Prostate gland (tissue), 2 donors: ENCODE data around the gene POLD3. TPM values are rescaled to one million over a fixed set of nuclear protein-coding genes. Genes with fewer than 3 reads are reported as not detected.

Experiments used
- DNase-seq: peaks from one replicate; pipeline ENCODE4 v3.0.0-alpha.2; 2019; ENCODE audit warnings: low spot score
- H3K27ac ChIP-seq, 2 donors: fragments of 200-600 bp; sonication (generic); 2 replicates each; pipeline ENCODE4 v1.5.1; 2017 to 2019
- H3K27me3 ChIP-seq: fragments of 200-600 bp; sonication (generic); replicated peaks from 2 replicates; pipeline ENCODE4 v1.5.1; 2019; ENCODE audit not compliant: insufficient read depth
- H3K36me3 ChIP-seq, 2 donors: fragments of 200-600 bp; sonication (generic); 1 replicate in 1 of 2; 2 replicates in 1 of 2; pipeline versions ENCODE4 v1.5.1 to v1.8.1; 2017 to 2019
- H3K4me1 ChIP-seq: fragments of 200-600 bp; sonication (generic); replicated peaks from 2 replicates; pipeline ENCODE4 v1.5.1; 2019
- H3K4me3 ChIP-seq, 2 donors: fragments of 200-600 bp; sonication (generic); 2 replicates each; pipeline ENCODE4 v1.5.1; 2017 to 2019
- H3K9me3 ChIP-seq: fragments of 200-600 bp; sonication (generic); 2 replicates; pipeline ENCODE4 v1.5.1; 2017
- CTCF ChIP-seq, 4 experiments: fragments of 200-600 bp in 2 of 4; fragments of 450-650 bp in 2 of 4; sonication (generic) in 2 of 4; IDR thresholded peaks; 1 replicate in 3 of 4; 2 replicates in 1 of 4; pipeline ENCODE4 v1.5.1; 2016 to 2019; ENCODE audit warnings: antibody characterized with exemption in 4 of 4, mild to moderate bottlenecking in 2 of 4, moderate library complexity in 2 of 4
- POLR2A ChIP-seq: fragments of 450-650 bp; IDR thresholded peaks from one replicate; pipeline ENCODE4 v1.6.1; 2016; ENCODE audit warnings: antibody characterized with exemption, mild to moderate bottlenecking
- POLR2AphosphoS5 ChIP-seq: sonication (generic); formaldehyde crosslinking; IDR thresholded peaks from one replicate; pipeline ENCODE4 v1.6.1; 2017; ENCODE audit warnings: antibody characterized with exemption
- WGBS: methylation state at CpG from one replicate; pipeline ENCODE4 v1.1.5; 2018; 5-methylcytosine and 5-hydroxymethylcytosine counted together
- intact Hi-C: fragments of 100-400 bp; cut with DNase I; formaldehyde crosslinking; loops from one replicate; pipeline ENCODE4 v1.14.2; 2022
- total RNA-seq, 2 donors: library from RNA; depleted of rRNA; stranded (reverse); fragments of >200 nt; gene quantifications; one replicate each; pipeline ENCODE4 v1.1.0, GENCODE V29; 2016

Gene POLD3
- total RNA-seq, 2 donors from 2014 or later: 9.0 to 11.8 TPM

- Histone ChIP-seq H3K36me3 (no peaks in the 10 kb centered on the region), H3K4me1 (no peaks in the 10 kb centered on the region), H3K27ac (no peak overlapping the region), H3K27me3 (no peaks in the 10 kb centered on the region), H3K4me3 (no peak overlapping the region), H3K9me3 (no peaks in the 10 kb centered on the region)
- DNase-seq: no peak
- WGBS: 93% methylated on average over 5 of the region's 5 CpGs
- intact Hi-C loops: loop anchor here (5.0 kb wide), 1 partner anchor 94 kb away; no protein-coding TSS in a partner anchor
- TF ChIP-seq POLR2A (no peak), CTCF (IDR thresholded peaks at IDR 0.05) (no peak), POLR2AphosphoS5 (no peak)
Measured at GRCh38 chr11:74633406-74634393, 41.3 kb downstream of the POLD3 start.

DNA sequence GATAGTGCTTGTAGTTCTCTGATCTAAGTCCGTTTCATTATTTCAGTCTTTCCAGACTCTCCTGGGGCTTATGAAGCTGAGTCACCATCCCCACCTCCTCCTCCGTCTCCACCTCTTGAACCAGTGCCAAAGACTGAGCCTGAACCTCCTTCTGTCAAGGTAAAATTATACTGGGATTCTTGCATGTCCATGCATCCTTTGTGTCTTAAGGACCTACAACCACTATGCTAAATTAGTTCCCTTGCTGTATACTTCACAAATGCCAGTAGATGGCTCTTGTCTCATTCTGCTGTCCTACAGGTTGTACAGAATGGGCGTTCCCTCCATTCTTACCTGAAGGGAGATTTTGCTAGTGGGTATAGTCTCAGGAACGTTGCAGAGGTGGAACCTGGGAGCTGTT lies 42.2 kb downstream of the POLD3 start:
- Histone ChIP-seq H3K4me1 (no peaks in the 10 kb centered on the region), H3K27me3 (no peaks in the 10 kb centered on the region), H3K27ac (no peak overlapping the region), H3K4me3 (no peak overlapping the region), H3K9me3 (no peaks in the 10 kb centered on the region), H3K36me3 (no peaks in the 10 kb centered on the region)
- intact Hi-C loops: loop anchor here (5.0 kb wide), 1 partner anchor 93 kb away; no protein-coding TSS in a partner anchor
- DNase-seq: no peak
- 36% methylated on average over 4 of the region's 4 CpGs for WGBS
- TF ChIP-seq CTCF (IDR thresholded peaks at IDR 0.05) (peak in 3 of 4 experiments; percentile 45 to 59 (median 54)), POLR2AphosphoS5 (peak; percentile 60), POLR2A (no peak)

DNA sequence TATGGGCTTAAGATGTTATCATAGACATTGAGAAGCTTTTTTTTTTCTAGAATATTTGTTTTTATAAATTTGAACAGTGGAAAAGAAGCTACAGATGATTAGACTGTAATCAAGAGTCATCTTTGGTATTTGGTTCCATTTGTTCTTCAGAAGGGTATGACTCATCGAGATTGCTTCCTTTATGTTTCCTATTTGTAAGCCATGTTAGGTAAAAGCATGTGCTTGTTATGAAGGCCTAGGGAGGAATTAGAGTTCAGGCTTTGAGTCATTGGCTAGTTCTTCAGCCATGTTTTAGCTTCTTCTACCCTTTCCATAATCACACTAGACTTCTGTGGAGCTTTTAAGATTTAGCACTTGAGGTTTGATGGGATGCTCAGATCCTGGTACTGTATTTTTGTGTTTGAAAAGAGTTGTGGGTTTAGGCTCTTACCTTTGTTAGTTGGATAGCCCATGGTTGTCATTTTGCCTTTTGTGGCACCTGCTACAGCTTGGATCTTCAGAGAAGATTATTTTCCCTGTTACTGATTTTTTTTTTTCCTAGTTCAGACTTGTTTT lies 44.3 kb downstream of the POLD3 start:
- H3K27me3 ChIP-seq: no peaks in the 10 kb centered on the region
- no peak for TF ChIP-seq POLR2A
- peak; percentile 45 for TF ChIP-seq POLR2AphosphoS5
- TF ChIP-seq CTCF (IDR thresholded peaks at IDR 0.05): no peak
- no peak for DNase-seq
- no peaks in the 10 kb centered on the region for H3K4me1 ChIP-seq
- H3K9me3 ChIP-seq: no peaks in the 10 kb centered on the region
- intact Hi-C loops: no loop called here
- H3K4me3 ChIP-seq: no peak overlapping the region
- no peaks in the 10 kb centered on the region for H3K36me3 ChIP-seq
- H3K27ac ChIP-seq: peak overlapping the region; percentile 13 to 29
- 74% methylated on average over 1 of the region's 1 CpG for WGBS

GRCh38 chr11:74637700-74638099 lies 45.3 kb downstream of the POLD3 start:
- no peaks in the 10 kb centered on the region for H3K4me1 ChIP-seq

More at GRCh38 chr11:74637700-74638099, 45.3 kb downstream of the POLD3 start:
- H3K27ac ChIP-seq: no peak overlapping the region
- H3K4me3 ChIP-seq: no peak overlapping the region
- 27% methylated on average over 1 of the region's 1 CpG for WGBS
- no peak for DNase-seq
- no peaks in the 10 kb centered on the region for H3K36me3 ChIP-seq
- intact Hi-C loops: no loop called here
- no peaks in the 10 kb centered on the region for H3K9me3 ChIP-seq
- TF ChIP-seq POLR2A (no peak), POLR2AphosphoS5 (no peak), CTCF (IDR thresholded peaks at IDR 0.05) (no peak)
- H3K27me3 ChIP-seq: no peaks in the 10 kb centered on the region
